ENCODE results near the gene U2SURP. TPM values are rescaled to one million over a fixed set of nuclear protein-coding genes. Genes with fewer than 3 reads are reported as not detected.

The U2SURP gene
- total and polyA plus RNA-seq, 2 donors (not counting 1 experiment from before 2014, with no cell fraction given): 15.1 to 138 TPM

DNA sequence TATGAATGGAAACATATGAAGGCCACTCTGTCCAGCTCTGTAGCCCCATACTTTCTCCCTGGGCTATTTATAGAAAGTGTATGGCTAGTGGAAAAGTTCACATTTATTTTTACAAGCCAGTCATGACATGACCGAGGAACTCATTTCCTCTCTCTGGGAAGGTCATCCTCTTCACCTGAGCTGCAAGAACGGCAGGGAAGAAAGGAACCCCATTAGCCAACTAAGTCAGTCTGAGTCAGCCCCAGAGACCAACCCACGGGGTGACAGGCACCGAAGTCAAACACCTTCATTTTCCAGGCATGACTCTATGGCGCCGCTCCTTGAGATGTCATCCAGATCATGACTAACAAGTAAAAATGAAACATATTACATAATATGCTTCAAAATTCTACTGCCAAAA, 42.7 kb upstream of the U2SURP start:
- ATAC-seq (ENCODE audit: low read depth): no peak
- TF ChIP-seq, protein P1, sequence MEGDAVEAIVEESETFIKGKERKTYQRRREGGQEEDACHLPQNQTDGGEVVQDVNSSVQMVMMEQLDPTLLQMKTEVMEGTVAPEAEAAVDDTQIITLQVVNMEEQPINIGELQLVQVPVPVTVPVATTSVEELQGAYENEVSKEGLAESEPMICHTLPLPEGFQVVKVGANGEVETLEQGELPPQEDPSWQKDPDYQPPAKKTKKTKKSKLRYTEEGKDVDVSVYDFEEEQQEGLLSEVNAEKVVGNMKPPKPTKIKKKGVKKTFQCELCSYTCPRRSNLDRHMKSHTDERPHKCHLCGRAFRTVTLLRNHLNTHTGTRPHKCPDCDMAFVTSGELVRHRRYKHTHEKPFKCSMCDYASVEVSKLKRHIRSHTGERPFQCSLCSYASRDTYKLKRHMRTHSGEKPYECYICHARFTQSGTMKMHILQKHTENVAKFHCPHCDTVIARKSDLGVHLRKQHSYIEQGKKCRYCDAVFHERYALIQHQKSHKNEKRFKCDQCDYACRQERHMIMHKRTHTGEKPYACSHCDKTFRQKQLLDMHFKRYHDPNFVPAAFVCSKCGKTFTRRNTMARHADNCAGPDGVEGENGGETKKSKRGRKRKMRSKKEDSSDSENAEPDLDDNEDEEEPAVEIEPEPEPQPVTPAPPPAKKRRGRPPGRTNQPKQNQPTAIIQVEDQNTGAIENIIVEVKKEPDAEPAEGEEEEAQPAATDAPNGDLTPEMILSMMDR (IDR thresholded peaks at IDR 0.05): no peak
- no peak for TF ChIP-seq EZH2 (IDR thresholded peaks at IDR 0.05; ENCODE audit: borderline replicate concordance, insufficient read depth, low read depth, low read length, poor library complexity, severe bottlenecking)
- Mint-ChIP-seq H3K27ac (no peak overlapping the region), H3K9me3 (ENCODE audit: insufficient read depth) (no peaks in the 10 kb centered on the region), H3K27me3 (peaks cover 62% of the 10 kb centered on the region), H3K4me3 (no peak overlapping the region), H3K4me1 (peaks cover 11% of the 10 kb centered on the region)
- H3K4me1 ChIP-seq (ENCODE audit: control insufficient read depth in 2 of 2, insufficient read depth in 2 of 2, low read length in 2 of 2): peaks cover 4 to 5% of the 10 kb centered on the region in 2 donors
- 49% methylated on average over 2 of the region's 6 CpGs for WGBS (ENCODE audit: insufficient coverage)
- H3K27me3 ChIP-seq (replicated peaks in 1 of 4; ENCODE audit: control extremely low read depth in 1 of 4, control insufficient read depth in 3 of 4, insufficient read depth in 4 of 4, low read length in 3 of 4): peaks cover 0 to 29% (median 24%) of the 10 kb centered on the region in 4 experiments
- CTCF ChIA-PET: interaction anchor here (0.6 kb wide), 1 partner anchor 377 kb away, joined by 3 read pairs; no protein-coding TSS in a partner anchor
- peaks cover 0 to 10% (median 0%) of the 10 kb centered on the region in 3 donors for H3K9me3 ChIP-seq (ENCODE audit: control extremely low read depth in 1 of 3, control insufficient read depth in 2 of 3, insufficient read depth in 1 of 3, low read length in 2 of 3)
- DNase-seq: no peak
- H3K27ac ChIP-seq (ENCODE audit: low read length in 2 of 2): no peak overlapping the region
- no peaks in the 10 kb centered on the region for H4K20me1 ChIP-seq (ENCODE audit: control insufficient read depth, insufficient read depth, low read length, poor library complexity, severe bottlenecking)
- no peaks in the 10 kb centered on the region for H3K36me3 ChIP-seq (replicated peaks in 1 of 2; ENCODE audit: control extremely low read depth in 1 of 2, control insufficient read depth in 1 of 2, extremely low read depth in 1 of 2, insufficient read depth in 2 of 2, low read length in 1 of 2)
- intact Hi-C loops (cut with micrococcal nuclease): no loop called here
- no peak overlapping the region for H3K9ac ChIP-seq (ENCODE audit: low read length)
- no peak overlapping the region for H2AFZ ChIP-seq (ENCODE audit: insufficient read depth, low read depth, low read length, poor library complexity, severe bottlenecking)
- H3K79me2 ChIP-seq (ENCODE audit: control insufficient read depth, insufficient read depth, low read length): no peaks in the 10 kb centered on the region
- H3K4me2 ChIP-seq (replicated peaks; ENCODE audit: low read depth, low read length, poor library complexity, severe bottlenecking): no peak overlapping the region
- POLR2A ChIA-PET: no interaction called here
- no peak overlapping the region for H3K4me3 ChIP-seq (ENCODE audit: control extremely low read depth in 1 of 5, extremely low read depth in 1 of 5, insufficient read depth in 1 of 5, low read depth in 2 of 5, low read length in 4 of 5)

DNA sequence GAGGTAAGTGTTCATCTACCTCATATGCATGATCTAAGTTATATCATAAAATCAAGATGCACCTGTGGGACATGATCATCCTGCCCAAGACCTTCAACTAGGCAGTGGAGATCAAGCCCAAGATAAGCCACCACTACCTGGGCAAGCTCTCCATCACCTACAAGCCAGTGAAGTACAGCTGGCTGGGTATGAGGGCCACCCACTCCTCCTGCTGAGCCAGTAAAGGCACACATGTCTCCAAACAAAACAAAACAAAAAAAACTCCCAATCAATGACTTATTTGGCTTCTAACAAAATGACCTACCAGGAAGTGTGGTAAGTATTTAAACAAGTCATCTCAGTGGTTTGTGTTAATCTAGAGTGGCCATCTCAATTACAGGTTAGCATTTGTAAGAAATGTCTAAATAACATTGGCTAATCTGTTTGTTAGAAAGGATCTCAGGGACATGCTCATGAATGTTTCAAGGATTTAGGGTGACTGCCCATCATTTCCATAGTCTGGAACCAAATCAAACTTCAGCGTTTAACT, 41.0 kb upstream of the U2SURP start:
- peaks cover 8 to 10% of the 10 kb centered on the region in 2 donors for H3K4me1 ChIP-seq (ENCODE audit: control insufficient read depth in 2 of 2, insufficient read depth in 2 of 2, low read length in 2 of 2)
- WGBS (ENCODE audit: insufficient coverage): no CpG with 5 or more reads among the region's 1 CpG

More for the DNA sequence above, 41.0 kb upstream of the U2SURP start:
- Mint-ChIP-seq H3K4me1 (peaks cover 14% of the 10 kb centered on the region), H3K9me3 (ENCODE audit: insufficient read depth) (no peaks in the 10 kb centered on the region), H3K27me3 (peaks cover 61% of the 10 kb centered on the region), H3K4me3 (no peak overlapping the region), H3K27ac (no peak overlapping the region)
- no peak overlapping the region for H3K27ac ChIP-seq (ENCODE audit: low read length in 2 of 2)
- ChIA-PET POLR2A (no interaction called here), CTCF (no interaction called here)
- H3K36me3 ChIP-seq (replicated peaks in 1 of 2; ENCODE audit: control extremely low read depth in 1 of 2, control insufficient read depth in 1 of 2, extremely low read depth in 1 of 2, insufficient read depth in 2 of 2, low read length in 1 of 2): no peaks in the 10 kb centered on the region
- H2AFZ ChIP-seq (ENCODE audit: insufficient read depth, low read depth, low read length, poor library complexity, severe bottlenecking): no peak overlapping the region
- peaks cover 0 to 38% (median 33%) of the 10 kb centered on the region in 4 experiments for H3K27me3 ChIP-seq (replicated peaks in 1 of 4; ENCODE audit: control extremely low read depth in 1 of 4, control insufficient read depth in 3 of 4, insufficient read depth in 4 of 4, low read length in 3 of 4)
- H3K9me3 ChIP-seq (ENCODE audit: control extremely low read depth in 1 of 3, control insufficient read depth in 2 of 3, insufficient read depth in 1 of 3, low read length in 2 of 3): peaks cover 0 to 10% (median 0%) of the 10 kb centered on the region in 3 donors
- H3K4me2 ChIP-seq (replicated peaks; ENCODE audit: low read depth, low read length, poor library complexity, severe bottlenecking): no peak overlapping the region
- H3K9ac ChIP-seq (ENCODE audit: low read length): no peak overlapping the region
- no peak for TF ChIP-seq EZH2 (IDR thresholded peaks at IDR 0.05; ENCODE audit: borderline replicate concordance, insufficient read depth, low read depth, low read length, poor library complexity, severe bottlenecking)
- TF ChIP-seq, protein P1 (IDR thresholded peaks at IDR 0.05): no peak
- H3K79me2 ChIP-seq (ENCODE audit: control insufficient read depth, insufficient read depth, low read length): no peaks in the 10 kb centered on the region
- DNase-seq: no peak
- no peak for ATAC-seq (ENCODE audit: low read depth)
- H4K20me1 ChIP-seq (ENCODE audit: control insufficient read depth, insufficient read depth, low read length, poor library complexity, severe bottlenecking): no peaks in the 10 kb centered on the region
- no peak overlapping the region for H3K4me3 ChIP-seq (ENCODE audit: control extremely low read depth in 1 of 5, extremely low read depth in 1 of 5, insufficient read depth in 1 of 5, low read depth in 2 of 5, low read length in 4 of 5)
- intact Hi-C loops (cut with micrococcal nuclease): no loop called here
